CD4-positive, alpha-beta T cell treated with Interleukin-15 for 4 hours (primary cell): ENCODE measurements around the gene SUSD6.

Experiments used
- DNase-seq: peaks from one replicate; pipeline ENCODE4 v3.0.0-alpha.2; 2020; ENCODE audit warnings: low spot score

The SUSD6 gene

GRCh38 chr14:69648480-69649451 lies 37.4 kb downstream of the SUSD6 start:
- DNase-seq = no peak

DNA sequence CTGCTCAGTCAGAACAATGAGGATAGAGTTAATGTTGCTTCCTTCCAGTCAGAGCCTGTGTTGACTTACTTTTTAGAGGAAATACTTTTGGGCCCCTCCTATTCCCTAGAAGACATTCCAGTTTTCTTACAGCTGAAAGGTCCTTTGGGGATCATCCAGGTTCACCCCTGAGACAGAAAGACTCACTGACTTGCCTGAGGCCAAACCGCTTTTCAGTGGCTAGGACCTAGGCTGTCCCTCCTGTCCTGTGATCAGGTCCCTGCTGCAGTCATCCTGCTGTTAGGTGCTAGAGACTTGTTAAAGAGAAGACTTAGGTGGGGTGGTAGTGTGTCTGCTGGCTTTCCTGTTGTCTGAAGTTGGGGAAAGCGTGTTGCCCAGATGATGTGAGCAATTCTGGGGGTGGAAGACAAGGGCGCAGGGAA lies 39.6 kb downstream of the SUSD6 start:
- DNase-seq = no peak

DNA sequence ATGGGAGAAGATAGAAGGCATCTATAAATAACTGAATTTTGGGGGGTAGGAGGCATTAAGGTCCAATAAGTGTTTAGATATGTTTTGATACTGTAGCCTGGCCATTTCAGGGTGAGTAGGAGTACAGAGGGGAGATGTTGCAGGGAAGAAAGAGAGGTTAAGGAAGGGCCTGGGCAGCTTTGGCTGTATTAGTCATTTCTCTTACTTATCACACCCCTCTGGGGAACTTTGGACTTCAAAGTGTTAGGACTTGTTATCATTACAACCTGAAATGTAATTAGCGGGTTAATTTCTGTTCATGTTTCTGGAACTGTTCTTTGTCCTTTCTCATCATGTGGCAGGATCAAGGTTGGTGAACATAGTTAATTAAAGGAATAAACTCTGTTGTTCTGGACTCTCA lies 40.3 kb downstream of the SUSD6 start:
- DNase-seq = no peak

DNA sequence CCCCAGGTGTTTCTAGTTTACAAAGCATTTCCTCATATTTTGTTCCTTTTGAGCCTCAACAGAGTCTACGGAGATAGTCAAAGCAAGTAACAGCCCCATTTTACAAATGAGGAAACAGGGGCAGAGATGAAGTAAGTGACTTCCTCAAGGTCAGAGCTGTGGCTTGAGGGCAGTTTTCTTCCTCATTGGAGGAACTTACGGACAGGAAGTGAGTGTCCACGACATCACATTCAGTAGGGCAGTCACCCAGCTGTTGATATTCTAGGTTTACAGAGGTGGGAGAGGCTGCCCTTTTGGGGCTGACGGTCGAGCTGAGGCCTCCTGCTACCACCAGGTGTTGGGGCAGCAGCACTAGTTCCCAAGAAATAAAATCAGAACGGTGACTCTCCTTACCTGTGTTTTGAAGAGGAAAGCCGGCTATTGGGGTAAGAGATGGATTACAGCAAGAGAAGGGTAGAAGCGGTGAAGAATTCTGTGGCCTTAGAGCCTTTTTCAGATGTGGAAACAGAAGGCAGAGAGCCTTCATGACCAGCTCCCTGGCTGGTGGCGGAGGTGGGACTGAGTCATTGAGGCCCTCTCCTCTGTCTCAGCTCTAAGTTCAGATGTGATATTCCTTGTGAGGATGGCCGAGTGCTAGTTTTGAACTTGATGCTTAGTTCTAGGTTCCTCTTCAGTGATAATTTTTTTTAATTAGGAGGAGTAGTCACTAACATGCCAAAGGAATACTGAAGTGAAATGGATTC lies 41.7 kb downstream of the SUSD6 start:
- DNase-seq = no peak

- DNase-seq = no peak
These were observed 42.7 kb downstream of the SUSD6 start for GRCh38 chr14:69654116-69654515.

GRCh38 chr14:69657950-69658355 lies 46.6 kb downstream of the SUSD6 start:
- no peak for DNase-seq

- DNase-seq = peak; percentile 37
These were observed 47.4 kb downstream of the SUSD6 start for GRCh38 chr14:69658664-69659261.

GRCh38 chr14:69660344-69661193 lies 49.2 kb downstream of the SUSD6 start:
- no peak for DNase-seq

DNA sequence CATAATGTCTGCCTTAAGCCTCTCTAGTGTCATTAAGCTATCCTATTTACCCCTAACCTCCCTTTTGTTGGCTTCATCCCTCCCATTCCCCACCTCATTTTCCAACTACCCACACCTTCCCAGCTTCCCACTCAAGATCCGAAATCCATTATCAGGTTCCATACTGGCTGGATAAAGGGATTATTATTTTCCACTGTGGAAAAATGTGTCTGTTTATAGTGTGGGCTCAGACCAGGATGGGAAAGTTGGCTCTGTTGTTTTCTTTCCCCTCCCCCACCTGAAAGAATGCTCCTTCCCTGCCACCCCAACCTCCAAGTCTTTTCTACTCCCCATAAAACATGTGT lies 49.8 kb downstream of the SUSD6 start:
- DNase-seq = no peak

DNA sequence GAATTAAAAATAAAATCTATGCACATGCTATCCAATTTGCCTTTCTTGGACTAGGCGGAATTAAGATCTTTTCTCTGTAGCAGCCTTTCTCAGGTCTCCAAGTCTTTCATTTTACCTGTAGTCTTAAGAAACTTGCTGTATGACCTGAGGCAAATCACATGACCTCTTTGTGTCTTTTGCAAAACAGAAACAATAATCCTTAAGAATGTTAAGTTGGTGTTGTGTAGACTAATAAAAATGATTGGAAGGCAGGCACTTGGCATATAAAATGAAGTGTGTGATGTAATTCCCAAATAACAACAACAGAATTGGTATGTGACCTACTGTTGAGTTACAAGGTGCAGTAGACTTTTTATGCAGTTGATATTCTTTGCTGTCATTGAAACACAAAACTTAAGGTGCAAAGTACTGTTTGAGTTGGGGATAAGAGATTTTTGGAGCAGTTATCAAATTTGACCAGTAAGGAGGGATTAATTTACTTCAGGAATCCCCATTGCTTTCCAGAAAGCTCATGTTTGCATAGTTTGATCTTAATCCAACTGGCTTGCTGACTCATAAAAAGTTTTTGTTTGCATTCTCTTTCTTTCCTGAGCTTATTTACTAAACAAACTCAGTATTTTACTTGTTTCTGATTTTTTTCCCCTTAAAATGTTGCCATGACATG lies 51.4 kb downstream of the SUSD6 start:
- no peak for DNase-seq

DNA sequence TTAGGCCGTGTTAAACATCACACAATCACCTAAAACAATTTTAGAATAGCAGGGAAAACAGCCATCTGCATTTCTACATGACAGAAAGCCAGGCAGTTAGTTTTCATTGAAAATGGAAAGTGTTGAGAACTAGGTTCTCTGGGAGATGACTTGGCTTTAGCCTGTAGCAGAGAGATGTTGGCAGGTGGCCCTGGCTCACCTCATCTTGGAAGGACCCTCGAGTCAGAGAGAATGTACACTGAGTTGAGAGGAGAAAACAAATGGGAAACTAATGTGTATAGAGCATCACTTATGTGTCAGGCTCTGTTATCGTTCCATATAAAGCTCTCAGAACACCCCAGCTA lies 51.9 kb downstream of the SUSD6 start:
- no peak for DNase-seq

DNA sequence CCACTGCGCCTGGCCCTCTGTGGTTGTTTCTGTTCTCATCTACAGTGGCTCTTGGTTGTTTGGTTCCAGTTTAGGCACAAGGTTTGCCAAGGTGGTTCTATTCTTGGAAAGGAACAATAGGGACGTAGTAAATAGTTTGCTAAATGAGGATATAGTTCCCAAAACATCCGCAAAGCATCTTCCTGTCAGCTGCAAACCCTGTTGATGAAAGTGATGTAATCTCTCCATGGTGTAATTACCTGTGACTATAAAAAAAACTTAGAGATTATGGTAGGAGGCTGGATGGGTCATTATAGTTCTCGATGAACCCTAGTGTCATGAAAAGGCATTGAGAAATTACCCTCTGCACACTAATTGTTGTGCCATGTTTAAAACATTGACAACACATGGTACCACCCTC lies 52.9 kb downstream of the SUSD6 start:
- no peak for DNase-seq

GRCh38 chr14:69664865-69665526 lies 53.6 kb downstream of the SUSD6 start:
- DNase-seq = no peak

- no peak for DNase-seq
These were observed 54.2 kb downstream of the SUSD6 start for GRCh38 chr14:69665631-69666030.

DNA sequence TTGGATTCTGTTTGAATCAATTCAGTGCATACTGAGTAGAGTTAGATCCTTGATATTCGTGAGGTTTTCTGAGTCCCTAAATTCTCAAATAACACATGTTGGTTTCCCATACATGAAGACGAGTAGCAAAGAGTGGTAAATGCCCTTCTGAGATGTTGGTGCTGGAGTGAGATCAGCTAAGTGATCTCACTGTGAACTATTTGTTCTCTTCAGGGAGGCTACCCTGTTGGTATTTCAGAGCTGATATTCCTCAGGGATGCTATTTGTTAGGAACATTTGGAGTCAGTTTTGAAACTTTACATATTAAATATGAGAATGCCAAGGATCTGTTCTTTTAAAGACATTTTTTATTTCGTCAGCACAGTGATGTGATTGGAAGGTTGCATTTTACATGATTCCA lies 54.7 kb downstream of the SUSD6 start:
- DNase-seq = no peak

- DNase-seq = no peak
These were observed 55.4 kb downstream of the SUSD6 start for GRCh38 chr14:69666690-69667211.

DNA sequence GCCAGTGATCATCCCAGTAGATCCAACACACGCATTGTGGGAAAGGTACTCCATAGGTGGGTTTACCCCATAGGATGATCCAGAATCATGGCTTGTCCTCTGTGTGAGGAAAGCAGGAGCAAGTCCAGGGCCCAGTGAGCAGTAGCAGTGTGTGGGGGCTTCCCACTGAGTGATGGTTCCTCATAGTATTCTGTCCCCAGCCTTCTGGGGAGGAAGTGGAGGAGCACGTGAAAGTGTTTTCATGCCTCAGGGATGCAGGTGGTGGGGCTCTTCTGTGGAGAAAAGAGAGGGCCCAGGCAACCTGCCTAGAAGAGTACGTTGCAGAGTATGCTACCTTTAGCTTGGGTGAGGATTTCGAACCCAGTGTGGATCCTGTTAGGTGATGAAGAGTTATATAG lies 56.5 kb downstream of the SUSD6 start:
- no peak for DNase-seq

DNA sequence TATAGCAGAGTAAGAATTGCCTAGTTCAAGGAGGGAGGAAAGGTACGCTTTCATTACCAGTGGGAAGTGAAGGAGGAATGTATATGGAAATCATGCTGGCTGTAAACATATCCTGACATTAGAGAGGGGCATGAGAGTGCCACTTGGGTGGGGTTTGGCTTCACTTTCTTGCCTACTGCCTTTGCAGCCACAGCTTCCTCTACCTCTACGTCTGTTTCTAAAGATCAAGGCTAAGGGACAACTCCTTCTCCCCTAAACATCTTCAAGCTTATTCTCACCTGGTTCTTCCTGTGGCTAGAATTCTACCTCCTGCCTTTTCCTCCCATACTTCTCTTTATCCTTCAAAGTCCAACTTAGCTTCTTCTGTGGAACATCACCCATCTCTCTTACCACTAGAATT lies 58.0 kb downstream of the SUSD6 start:
- no peak for DNase-seq

DNA sequence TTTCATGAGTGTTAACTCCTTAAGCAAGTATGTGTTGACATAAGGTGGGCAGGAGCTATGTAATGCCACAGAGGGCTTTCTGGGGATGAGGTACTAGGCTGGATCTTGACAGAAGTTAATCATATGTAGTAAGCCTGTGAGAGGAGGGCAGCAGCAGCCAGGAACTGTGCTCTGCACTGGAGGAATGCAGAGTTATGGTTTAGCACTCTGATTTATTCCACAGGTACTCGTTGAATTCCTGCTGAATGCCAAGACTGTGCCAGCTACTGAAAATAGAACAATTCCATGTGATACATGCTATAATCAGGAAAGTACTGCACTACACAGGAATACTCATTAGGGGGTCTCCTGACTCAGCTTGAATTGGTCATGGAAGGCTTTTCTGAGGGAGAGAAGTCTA lies 58.7 kb downstream of the SUSD6 start:
- DNase-seq = no peak

DNA sequence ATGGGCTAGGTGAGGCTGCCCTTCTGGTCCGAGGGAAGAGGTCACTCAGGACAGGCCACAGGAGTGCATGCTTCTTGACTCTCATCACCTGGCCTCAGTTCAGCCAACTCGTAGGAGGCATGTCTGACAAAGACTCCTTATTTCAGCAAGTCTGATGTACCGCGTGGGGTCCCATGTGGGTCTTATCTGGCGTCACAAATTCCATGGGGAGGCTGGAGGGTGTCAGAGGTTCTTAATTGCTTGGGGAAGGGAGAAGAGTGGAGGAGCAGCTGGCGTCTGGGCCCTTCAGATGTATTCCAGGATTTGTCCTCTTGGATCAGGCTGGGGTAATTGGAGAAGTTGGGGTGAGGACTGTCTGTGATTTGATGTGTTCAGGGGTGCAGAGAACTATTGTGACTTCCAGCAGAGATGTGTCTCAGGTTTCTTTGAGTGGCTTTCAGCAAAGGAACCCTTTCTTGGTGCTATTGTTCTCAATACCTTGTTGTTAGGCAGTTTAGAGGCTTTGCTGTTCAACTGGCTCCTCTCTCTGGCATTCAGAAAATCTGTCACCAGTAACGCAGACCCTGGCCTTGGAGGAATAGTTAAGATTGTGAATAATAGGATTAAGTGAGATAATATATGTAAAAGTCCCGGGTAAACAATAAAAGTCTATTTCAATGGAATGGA lies 60.1 kb downstream of the SUSD6 start:
- no peak for DNase-seq
